Transverse colon (tissue), 4 donors: ENCODE results near the gene GRB2.

Experiments used
- CTCF ChIP-seq, 5 experiments: fragments of 200-600 bp in 3 of 5; fragments of 450-650 bp in 2 of 5; sonication (generic) in 3 of 5; IDR thresholded peaks; 1 replicate in 2 of 5; 2 replicates in 3 of 5; pipeline ENCODE4 v1.5.1; 2016 to 2017; ENCODE audit warnings: antibody characterized with exemption in 5 of 5, inconsistent platforms in 3 of 5, mild to moderate bottlenecking in 2 of 5, moderate library complexity in 1 of 5
- EP300 ChIP-seq: sonication (generic); formaldehyde crosslinking; IDR thresholded peaks from one replicate; pipeline ENCODE4 v1.6.1; 2017; ENCODE audit warnings: antibody characterized with exemption, low read depth
- POLR2A ChIP-seq: fragments of 450-650 bp; IDR thresholded peaks from one replicate; pipeline ENCODE4 v1.6.1; 2016; ENCODE audit warnings: antibody characterized with exemption, mild to moderate bottlenecking, moderate library complexity
- POLR2AphosphoS5 ChIP-seq, 3 donors: sonication (generic); formaldehyde crosslinking; IDR thresholded peaks; one replicate each; pipeline ENCODE4 v1.6.1; 2016; ENCODE audit warnings: antibody characterized with exemption in 3 of 3

- no peak for TF ChIP-seq CTCF (IDR thresholded peaks at IDR 0.05)
- no peak for TF ChIP-seq POLR2A
- no peak for TF ChIP-seq POLR2AphosphoS5 (IDR thresholded peaks at IDR 0.05)
- no peak for TF ChIP-seq EP300
Measured at GRCh38 chr17:75386430-75386829, 19.0 kb downstream of the GRB2 start.
